ENCODE measurements around the gene PTTG1IP.
A peak's percentile ranks its signal among the peaks of the same experiment; 100 is the strongest.

The PTTG1IP gene

DNA sequence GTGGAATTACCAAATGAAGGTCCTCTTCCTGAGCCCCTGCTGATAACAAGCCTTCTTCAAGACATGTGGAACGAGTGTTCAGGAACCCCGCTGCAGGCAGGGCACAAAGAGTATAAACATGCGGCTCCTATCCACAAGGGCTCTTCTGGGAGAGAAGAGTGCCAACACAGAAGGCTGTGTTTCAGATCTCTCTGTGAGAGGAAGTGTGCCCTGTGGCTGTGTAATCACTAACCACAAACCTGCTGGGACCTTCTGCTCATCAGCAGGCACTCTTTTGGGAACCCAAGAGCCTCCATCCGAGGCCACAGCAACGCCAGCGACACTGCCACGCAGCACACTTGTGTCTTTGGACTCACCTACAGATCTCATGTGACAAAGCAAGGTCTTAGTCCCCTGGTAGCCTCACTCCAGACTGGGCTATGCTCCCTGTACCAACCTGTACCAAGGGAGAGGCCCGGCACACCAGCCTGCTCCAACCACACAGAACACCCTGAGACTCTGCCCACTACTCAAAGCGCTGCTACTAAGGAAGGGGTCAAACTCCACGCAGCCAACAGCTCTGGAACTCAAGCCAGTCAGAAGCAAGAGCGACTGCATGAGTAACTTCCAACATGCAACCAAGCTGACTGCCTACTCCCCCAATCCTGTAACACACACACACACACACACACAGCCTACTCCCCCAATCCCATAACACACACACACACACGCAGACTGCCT, 7.8 kb downstream of the PTTG1IP start:
- no peak for DNase-seq (ENCODE audit: low read depth in 2 of 2)

- no peak for DNase-seq (ENCODE audit: low read depth in 2 of 2)
Measured at GRCh38 chr21:44862869-44863685, 10.4 kb downstream of the PTTG1IP start.

DNA sequence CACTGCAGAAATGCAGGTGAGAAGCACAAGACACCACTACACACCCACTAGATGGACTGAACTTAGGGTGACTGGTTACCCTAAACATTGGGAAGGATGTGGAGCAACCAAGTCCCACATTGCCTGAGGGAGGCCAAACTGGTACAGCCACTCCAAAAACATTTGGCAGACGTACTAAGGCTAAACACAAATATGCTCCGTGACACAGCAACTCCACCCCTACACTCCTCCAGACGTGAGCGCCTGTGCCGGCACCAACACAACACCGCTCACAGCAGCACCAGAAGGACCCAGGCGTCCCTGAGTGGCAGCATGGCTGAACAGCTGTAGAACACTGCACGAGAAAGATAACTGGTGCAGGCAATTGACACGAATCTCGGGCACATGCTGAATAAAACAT, 14.7 kb downstream of the PTTG1IP start:
- DNase-seq (ENCODE audit: low read depth in 2 of 2): no peak

DNA sequence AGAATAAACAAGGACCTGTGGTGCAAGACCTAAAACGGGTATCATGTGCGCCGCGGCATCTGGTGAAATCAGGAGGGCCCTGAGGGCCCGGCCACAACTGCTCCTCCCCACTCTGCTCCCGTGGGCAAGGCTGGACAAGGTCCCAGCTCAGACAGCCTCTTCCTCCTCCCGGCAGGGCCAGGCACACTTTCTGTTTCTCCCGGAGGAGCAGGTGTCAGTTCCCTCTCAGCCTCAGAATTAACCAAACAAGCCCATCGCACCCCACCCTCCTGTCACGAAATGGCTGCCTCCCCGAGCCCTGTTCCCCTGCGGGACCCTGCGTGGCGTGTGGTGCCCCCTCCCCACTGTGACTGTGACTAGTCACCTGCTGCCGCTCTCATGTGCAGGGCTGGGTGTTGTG, 15.2 kb downstream of the PTTG1IP start:
- DNase-seq (ENCODE audit: low read depth in 2 of 2): no peak

- no peak for DNase-seq (ENCODE audit: low read depth in 2 of 2)
Measured at GRCh38 chr21:44857127-44857892, 16.2 kb downstream of the PTTG1IP start.

- no peak for DNase-seq (ENCODE audit: low read depth in 2 of 2)
Measured at GRCh38 chr21:44856131-44856530, 17.4 kb downstream of the PTTG1IP start.

DNA sequence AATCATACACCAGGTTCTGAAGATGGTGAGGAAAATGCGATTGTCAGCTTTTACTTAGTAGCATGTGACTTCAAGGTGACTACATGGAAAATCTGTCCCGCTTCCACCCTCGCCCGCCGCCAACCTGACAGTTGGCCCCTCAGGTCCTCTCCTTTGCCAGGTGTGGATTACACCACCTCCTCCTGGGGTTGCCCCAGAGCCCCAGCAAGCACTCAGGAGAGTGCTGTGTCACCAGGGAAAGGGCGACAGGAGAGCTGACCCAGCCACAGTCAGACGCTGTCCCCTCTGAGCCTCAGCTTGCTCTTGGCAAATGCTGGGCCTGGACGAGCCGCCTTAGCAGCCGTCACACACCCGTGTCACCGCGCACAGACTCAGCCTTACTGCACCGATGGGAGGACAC, 17.9 kb downstream of the PTTG1IP start:
- no peak for DNase-seq (ENCODE audit: low read depth in 2 of 2)

- no peak for DNase-seq (ENCODE audit: low read depth in 2 of 2)
Measured at GRCh38 chr21:44854664-44855446, 18.6 kb downstream of the PTTG1IP start.

DNA sequence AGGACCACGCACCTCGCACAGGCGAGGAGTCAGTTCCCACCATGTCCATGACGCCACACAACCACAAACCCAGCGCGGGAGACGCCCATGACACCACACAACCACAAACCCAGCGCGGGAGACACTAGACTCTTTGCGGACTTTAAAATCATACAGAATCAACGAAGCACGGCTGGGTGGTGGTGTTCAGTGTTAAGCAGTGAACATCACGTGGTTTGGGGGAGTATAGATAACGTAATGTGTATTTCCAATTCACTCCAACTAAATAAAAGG, 19.2 kb downstream of the PTTG1IP start:
- DNase-seq (ENCODE audit: low read depth in 2 of 2): no peak

DNA sequence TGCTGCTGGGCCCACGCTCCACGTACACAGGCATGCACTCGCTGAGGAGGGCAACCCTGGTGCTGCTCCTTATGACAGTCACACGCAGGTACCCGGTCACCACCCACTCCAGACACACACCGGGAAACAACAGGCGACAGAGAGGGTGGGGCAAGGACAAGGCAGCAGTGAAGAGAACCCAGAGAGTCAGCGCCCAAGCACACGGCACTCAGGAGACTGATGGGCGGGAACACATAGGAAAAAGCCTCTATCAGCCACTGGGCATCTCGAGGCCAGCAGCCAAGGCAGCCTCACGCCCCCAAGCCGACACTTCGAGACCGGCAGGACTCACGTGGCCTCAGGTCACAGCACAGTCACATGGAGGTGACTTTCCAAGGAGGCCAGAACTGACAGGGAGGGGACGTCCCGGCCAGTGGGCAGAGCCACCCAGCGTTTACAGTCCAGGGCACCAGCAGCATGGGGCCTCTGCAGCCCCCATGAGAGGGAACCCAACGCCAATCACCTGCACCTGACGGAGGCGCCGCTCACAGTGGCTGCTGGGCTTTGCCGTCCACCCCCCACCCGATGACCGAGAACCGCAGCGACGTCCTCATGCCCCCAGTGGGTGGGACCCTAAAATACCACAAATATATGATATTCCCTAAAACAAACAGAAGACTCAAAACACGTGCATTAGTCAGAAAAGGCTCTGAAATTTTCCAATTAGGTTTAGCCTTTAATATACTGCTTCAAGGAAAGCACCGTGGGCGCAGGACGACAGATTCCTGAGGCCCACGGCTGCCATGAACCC, 19.7 kb downstream of the PTTG1IP start:
- no peak for DNase-seq (ENCODE audit: low read depth in 2 of 2)

DNA sequence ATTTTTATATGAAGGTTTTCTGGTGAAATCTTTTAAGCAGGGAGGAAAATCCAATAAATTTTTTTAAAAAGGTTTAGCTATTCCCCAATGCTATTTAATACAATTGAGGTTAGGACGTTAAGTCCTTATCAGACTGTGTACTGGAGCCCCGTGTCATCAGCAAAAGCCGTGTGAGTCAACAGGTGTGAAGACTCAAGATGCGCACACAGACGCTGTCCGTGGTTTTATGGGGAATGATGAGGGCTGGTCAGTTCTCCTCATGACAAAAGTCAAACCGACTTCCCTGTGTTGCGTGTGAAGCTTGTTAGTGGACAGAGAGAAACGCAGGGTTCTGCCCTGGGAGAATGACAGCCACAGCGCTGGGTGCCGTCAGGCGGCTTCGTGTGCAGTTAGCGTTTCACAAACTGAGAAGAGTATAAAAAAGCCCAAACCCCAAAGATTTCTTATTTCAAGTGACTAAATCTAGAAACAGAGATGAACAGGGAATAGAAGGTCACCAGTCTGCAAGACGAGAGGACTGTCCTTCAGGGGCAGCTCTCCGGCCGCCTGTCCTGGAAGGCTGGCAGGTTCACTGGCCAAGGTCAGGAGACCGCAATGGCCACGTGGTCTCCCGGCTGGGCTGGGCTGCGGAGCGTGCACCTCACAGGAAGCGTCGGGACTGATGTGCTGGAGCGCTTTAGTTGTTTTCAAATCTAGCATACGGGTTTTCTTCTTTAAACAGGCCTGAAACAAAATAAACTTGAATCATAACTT, 22.4 kb downstream of the PTTG1IP start:
- no peak for DNase-seq (ENCODE audit: low read depth in 2 of 2)

DNA sequence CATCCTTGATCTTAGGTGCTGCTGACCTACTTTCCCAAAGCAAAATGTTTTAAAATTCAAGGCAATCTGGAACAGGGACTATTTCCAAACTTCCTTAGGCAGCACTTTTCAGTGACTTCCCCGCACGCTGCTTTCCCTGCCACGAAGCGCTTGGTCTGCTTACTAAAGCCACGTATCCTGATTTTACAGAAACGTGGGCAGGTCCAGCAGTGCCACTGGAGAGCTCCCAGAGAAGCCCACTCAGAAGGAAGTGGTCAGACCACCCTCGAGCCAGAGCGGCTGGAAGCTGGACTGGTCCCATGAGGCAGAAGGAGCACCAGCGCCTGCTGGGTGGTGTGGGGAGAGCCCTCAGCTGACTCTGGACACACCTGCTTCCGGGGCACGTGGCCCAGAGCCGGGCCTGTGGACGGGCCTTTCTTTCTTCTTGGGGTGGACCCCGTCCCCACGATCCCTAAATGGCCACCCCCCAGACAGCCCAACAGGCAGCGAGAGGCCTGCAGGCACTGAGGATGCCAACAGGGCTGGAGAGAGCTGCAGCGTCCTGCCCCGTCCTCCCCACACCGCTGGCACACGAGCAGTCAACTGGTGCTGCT, 23.2 kb downstream of the PTTG1IP start:
- no peak for DNase-seq (ENCODE audit: low read depth in 2 of 2)

DNA sequence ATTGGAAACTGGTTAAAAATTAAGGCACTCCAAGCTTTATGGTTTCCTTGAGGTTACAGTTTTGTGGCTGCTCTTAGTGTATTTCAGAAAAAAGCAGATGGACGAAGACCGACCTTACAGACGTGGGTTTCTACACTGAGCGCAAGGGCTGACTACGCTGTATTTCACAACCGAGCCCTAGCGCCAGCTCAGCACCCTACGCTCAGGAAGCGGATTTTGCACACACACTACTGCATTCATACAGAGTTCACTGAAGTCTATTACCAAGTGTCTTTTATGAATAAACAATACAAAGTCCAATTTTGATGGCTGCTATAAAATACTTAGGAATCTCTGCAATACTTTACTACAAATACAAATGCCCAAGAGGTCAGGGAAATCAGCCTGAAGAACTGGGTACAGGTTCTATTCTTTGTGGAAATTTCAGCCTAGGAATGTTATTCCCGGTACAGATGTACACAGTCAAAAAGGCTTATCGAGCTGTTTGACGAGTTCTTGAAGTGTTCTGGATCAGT, 23.8 kb downstream of the PTTG1IP start:
- no peak for DNase-seq (ENCODE audit: low read depth in 2 of 2)

DNA sequence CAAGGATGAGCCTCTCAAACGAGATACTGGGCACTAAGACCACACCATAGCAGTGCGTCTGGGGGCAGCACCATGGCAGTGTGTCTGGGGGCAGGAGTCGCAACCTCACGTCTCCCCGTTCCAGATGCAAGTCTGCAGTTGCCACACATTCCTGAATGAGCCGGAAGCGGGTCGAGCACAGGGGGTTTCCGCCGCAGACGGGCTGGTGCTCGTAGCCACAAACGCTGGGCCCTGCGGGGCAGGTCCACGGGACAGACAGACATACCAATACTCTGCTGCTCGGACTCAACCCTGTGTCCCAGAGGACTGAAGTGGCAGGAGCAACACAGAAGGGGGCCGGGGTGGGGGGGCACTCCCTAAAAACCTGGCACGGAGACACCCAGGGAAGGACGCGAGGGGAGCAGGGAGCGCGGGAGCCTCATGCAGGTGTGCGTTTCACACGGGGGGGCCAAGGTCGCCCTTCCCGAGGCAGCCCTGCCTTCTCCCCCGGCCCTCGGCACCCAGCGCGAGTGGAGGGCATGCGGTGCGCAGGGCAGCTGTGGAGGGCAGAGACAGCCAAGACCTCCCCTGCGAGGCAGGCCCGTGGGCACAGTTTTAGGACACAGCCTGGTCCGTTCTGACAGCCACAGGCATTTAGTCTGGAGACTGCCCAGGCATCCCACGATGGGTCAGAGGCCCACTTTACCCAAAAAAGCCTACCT, 24.5 kb downstream of the PTTG1IP start:
- no peak for DNase-seq (ENCODE audit: low read depth in 2 of 2)

- DNase-seq (ENCODE audit: low read depth in 2 of 2): no peak
Measured at GRCh38 chr21:44847261-44848056, 26.0 kb downstream of the PTTG1IP start.

GRCh38 chr21:44846485-44847260, 26.8 kb downstream of the PTTG1IP start:
- peak in 1 of 2 donors; percentile 32 for DNase-seq (ENCODE audit: low read depth in 2 of 2)

DNA sequence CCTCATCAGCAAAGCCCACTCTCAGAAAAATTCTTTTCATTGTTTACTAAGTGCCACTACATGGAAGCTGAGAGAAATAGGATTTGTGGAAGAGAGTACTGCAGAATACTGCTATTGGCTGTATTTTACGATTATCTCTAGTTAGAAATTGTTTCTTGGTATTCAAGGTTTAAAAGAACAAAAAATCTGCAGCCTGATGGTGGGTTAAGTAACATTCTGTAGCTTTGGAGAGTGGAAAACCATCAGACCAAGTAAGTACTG, 27.3 kb downstream of the PTTG1IP start:
- no peak for DNase-seq (ENCODE audit: low read depth in 2 of 2)
